HFF-Myc (cell line): Measurements from ENCODE around the gene ALPP.
"Not testable (repeated sequence)": the region's sequence is repeated elsewhere in the genome, so short reads cannot be mapped to it uniquely, and the experiment has no call there.

Source experiments
- DNase-seq: peaks from one replicate; pipeline ENCODE4 v3.0.0-alpha.2; 2011; ENCODE audit warnings: low read depth; ENCODE audit errors: extremely low read depth
- H3K4me3 ChIP-seq: replicated peaks from 2 replicates; pipeline ENCODE4 v1.5.1; 2011; ENCODE audit warnings: low read depth, mild to moderate bottlenecking, control low read depth, low read length
- TF ChIP-seq, protein P1 (sequence below): IDR thresholded peaks from 2 replicates; pipeline ENCODE4 v1.5.1; 2012; ENCODE audit warnings: mild to moderate bottlenecking, low read depth, low read length, control low read depth; ENCODE audit errors: missing control alignments

ALPP gene

DNA sequence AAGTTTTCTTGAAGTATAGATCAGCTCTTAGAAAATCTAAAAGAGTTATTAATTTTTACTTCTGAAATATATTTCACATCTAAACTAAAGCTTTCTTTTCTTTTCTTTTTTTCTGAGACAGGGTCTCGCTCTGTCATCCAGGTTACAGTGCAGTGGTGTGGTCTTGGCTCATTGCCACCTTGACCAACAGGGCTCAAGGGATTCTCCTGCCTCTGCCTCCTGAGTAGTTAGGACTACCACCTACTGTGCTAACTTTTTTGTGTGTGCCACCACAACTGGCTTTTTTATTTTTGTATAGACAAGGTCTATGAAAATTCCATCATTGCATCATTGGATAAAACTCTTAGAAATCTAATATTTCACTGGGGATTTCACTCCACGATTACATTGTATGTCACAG is 18.1 kb downstream of the ALPP start:
- DNase-seq, result no peak
- H3K4me3 ChIP-seq, result no peak overlapping the region

DNA sequence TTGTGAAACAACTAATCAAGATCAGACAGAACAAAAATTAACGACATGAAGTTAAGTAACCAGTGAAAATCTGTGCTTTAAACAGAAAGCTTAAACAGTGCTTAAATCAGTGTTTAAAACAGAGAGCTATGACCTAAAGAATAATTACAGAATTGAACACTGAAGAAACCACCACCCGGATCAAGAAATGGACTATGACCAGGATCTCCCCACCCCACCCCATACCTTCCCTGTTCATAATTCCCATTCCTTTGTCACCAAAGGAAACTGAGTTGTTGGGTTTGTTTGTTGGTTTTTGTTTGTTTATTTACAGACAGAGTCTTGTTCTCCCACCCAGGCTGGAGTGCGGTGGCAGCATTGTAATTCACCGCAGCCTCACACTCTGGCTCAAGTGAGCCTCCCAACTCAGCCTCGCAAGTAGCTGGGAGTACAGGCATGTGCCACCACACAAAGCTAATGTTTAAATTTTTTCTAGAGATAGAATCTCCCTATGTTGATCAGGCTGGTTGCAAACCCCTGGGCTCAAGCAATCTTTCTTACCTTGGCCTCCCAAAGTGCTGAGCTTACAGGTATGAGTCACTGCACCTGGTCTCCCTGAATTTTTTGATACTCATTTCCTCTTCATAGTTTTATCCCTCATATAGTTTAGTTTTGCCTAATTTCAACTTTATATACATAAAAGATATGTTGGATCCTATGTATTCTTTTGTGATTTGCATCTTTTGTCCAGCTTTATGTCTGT is 19.9 kb downstream of the ALPP start:
- no peak for DNase-seq
- TF ChIP-seq, protein P1, sequence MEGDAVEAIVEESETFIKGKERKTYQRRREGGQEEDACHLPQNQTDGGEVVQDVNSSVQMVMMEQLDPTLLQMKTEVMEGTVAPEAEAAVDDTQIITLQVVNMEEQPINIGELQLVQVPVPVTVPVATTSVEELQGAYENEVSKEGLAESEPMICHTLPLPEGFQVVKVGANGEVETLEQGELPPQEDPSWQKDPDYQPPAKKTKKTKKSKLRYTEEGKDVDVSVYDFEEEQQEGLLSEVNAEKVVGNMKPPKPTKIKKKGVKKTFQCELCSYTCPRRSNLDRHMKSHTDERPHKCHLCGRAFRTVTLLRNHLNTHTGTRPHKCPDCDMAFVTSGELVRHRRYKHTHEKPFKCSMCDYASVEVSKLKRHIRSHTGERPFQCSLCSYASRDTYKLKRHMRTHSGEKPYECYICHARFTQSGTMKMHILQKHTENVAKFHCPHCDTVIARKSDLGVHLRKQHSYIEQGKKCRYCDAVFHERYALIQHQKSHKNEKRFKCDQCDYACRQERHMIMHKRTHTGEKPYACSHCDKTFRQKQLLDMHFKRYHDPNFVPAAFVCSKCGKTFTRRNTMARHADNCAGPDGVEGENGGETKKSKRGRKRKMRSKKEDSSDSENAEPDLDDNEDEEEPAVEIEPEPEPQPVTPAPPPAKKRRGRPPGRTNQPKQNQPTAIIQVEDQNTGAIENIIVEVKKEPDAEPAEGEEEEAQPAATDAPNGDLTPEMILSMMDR, result no peak
- no peak overlapping the region for H3K4me3 ChIP-seq

More for the DNA sequence above, 18.1 kb downstream of the ALPP start:
- TF ChIP-seq, protein P1, result no peak

GRCh38 chr2:232400256-232401015 is 21.9 kb downstream of the ALPP start:
- TF ChIP-seq, protein P1, result no peak
- no peak overlapping the region for H3K4me3 ChIP-seq
- no peak for DNase-seq

DNA sequence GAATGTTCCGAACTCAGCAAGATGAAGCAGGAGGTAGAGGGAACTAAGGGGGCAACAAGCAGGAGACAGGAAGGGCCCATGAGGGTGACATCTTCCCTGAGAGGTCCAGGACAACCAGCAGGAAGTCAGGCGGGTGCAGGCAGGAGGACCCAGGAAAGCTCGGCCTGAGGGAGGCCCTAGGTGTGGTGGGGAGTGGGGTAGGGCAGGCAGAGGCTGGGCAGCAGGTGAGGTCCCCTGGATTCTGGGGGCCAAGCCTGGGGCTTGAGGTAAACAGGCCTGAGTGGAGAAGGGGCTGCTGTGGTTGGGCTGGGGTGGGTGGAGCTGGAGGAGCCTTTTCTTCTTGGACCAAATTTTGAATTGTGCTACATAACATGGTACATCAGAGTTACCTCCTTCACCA is 24.0 kb downstream of the ALPP start:
- no peak overlapping the region for H3K4me3 ChIP-seq
- TF ChIP-seq, protein P1, result no peak
- DNase-seq, result no peak

DNA sequence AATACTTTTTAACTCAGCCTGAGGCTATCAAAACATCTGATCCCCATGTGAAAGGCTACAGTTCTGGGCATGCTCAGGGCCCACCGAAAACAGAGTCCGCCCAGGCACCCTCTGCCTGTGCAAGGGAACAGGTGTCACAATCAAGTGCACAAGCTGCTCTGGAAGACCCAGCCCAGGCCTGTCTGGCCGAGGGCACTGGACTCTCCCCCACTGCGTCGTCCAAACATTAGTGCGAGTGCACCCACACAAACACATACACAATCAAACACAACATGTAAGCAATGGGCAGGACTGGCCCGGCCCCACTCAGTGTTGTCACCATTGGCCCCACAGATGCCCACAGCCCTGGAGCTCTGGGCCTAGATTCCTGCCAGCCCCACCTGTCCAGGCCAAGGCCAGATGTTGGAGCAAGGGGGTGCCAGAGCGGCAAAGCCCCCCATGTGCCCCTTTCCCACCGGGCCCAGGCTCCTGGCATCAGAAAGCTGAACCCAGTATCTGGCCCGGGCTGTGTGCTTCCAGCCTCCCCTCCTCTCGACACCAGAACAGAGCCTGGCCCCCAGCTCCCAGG is 27.5 kb downstream of the ALPP start:
- TF ChIP-seq, protein P1, result no peak
- no peak overlapping the region for H3K4me3 ChIP-seq
- DNase-seq, result no peak

DNA sequence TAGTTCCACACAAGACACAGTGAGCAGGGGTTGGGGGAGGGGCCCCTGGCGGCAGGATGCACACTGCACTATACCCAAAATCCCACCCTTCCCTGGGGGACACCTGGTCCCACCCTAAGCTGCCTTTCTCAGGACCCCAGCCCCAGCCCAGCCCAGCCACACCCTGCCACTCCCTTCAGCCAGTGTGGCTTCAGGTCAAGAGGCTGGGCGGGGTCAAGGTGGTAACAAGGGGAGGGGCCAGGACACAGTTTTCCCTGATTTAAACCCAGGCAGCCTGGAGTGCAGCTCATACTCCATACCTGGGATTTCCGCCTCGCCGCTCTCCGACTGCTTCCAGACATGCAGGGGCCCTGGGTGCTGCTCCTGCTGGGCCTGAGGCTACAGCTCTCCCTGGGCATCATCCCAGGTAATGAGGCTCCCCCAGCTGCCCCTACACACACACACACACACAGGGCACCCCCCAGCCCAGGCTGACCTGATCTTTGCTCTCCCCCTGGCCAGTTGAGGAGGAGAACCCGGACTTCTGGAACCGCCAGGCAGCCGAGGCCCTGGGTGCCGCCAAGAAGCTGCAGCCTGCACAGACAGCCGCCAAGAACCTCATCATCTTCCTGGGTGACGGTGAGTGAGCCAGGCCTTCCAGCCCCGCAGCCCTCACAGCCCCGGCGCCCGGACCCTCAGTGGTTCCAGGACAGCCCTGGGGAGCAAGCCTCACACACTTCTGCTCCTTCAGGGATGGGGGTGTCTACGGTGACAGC is 28.2 kb downstream of the ALPP start, which contains the start of gene ALPG:
TSS of gene ALPG (plus strand) at position 289 of the 755 bp plus-strand sequence. CDS start at position 340, 51 bp downstream.
- no peak for DNase-seq
- H3K4me3 ChIP-seq, result no peak within 1 kb of the TSS
- TF ChIP-seq, protein P1, result no peak

GRCh38 chr2:232407428-232408150 is 29.0 kb downstream of the ALPP start:
- not testable (repeated sequence) for DNase-seq, H3K4me3 ChIP-seq

- DNase-seq, H3K4me3 ChIP-seq: not testable (repeated sequence)
Measured at GRCh38 chr2:232408269-232408668, 29.7 kb downstream of the ALPP start.

- DNase-seq, result not testable (repeated sequence)
Measured at GRCh38 chr2:232409617-232410016, 31.1 kb downstream of the ALPP start.

More at GRCh38 chr2:232409617-232410016, 31.1 kb downstream of the ALPP start:
- not testable (repeated sequence) for H3K4me3 ChIP-seq
